Loucy (cell line): Measurements from ENCODE around the gene LPP.

Experiments used
- H2AFZ ChIP-seq: fragments of 200-600 bp; sonication (generic); 2 replicates; pipeline ENCODE4 v1.6.0; 2016; ENCODE audit warnings: antibody characterized with exemption, mild to moderate bottlenecking, low read length, moderate library complexity
- H3F3A ChIP-seq: fragments of 200-600 bp; 2 replicates; pipeline ENCODE4 v1.6.0; 2016; ENCODE audit warnings: antibody characterized with exemption, low read depth, mild to moderate bottlenecking
- H3K27me3 ChIP-seq: fragments of 200-600 bp; sonication (generic); 2 replicates; pipeline ENCODE4 v1.6.1; 2014; ENCODE audit warnings: low read length, mild to moderate bottlenecking; ENCODE audit not compliant: insufficient read depth, poor library complexity, severe bottlenecking
- H3K36me3 ChIP-seq: fragments of 200-600 bp; sonication (generic); 2 replicates; pipeline ENCODE4 v1.6.1; 2016; ENCODE audit warnings: low read length; ENCODE audit not compliant: insufficient read depth
- H3K4me1 ChIP-seq: fragments of 200-600 bp; sonication (generic); 2 replicates; pipeline ENCODE4 v1.5.1; 2014; ENCODE audit warnings: low read length, mild to moderate bottlenecking; ENCODE audit not compliant: insufficient read depth, poor library complexity, severe bottlenecking
- H3K4me2 ChIP-seq: fragments of 200-600 bp; sonication (generic); 2 replicates; pipeline ENCODE4 v1.6.0; 2014; ENCODE audit warnings: antibody characterized with exemption, low read length, low read depth, mild to moderate bottlenecking; ENCODE audit not compliant: poor library complexity, severe bottlenecking
- H3K4me3 ChIP-seq: fragments of 200-600 bp; sonication (generic); 2 replicates; pipeline ENCODE4 v1.5.1; 2014; ENCODE audit warnings: low read length, mild to moderate bottlenecking, mixed read lengths; ENCODE audit not compliant: poor library complexity, severe bottlenecking
- H3K79me2 ChIP-seq: fragments of 200-600 bp; sonication (generic); 2 replicates; pipeline ENCODE4 v1.6.1; 2014; ENCODE audit warnings: low read length; ENCODE audit not compliant: insufficient read depth
- H3K9ac ChIP-seq: fragments of 200-600 bp; sonication (generic); 2 replicates; pipeline ENCODE4 v1.6.0; 2014; ENCODE audit warnings: mild to moderate bottlenecking, low read depth, low read length, moderate library complexity; ENCODE audit not compliant: poor library complexity, severe bottlenecking
- H3K9me2 ChIP-seq: fragments of 200-600 bp; sonication (generic); replicated peaks from 2 replicates; pipeline ENCODE4 v1.6.1; 2016; ENCODE audit warnings: low read depth, low read length, mixed read lengths
- H3K9me3 ChIP-seq: fragments of 200-600 bp; sonication (generic); 2 replicates; pipeline ENCODE4 v1.6.1; 2014; ENCODE audit warnings: mild to moderate bottlenecking, antibody characterized with exemption, low read length, low read depth; ENCODE audit not compliant: insufficient read depth
- H4K20me1 ChIP-seq: fragments of 200-600 bp; sonication (generic); 2 replicates; pipeline ENCODE4 v1.6.0; 2014; ENCODE audit warnings: antibody characterized with exemption, low read length, mild to moderate bottlenecking; ENCODE audit not compliant: insufficient read depth, poor library complexity, severe bottlenecking
- CTCF ChIP-seq: fragments of 200-600 bp; sonication (generic); conservative IDR thresholded peaks from 2 replicates; pipeline ENCODE4 v1.5.1; 2014; ENCODE audit warnings: mild to moderate bottlenecking, antibody characterized with exemption, low read length
- EZH2phosphoT487 ChIP-seq: fragments of 200-600 bp; IDR thresholded peaks from 2 replicates; pipeline ENCODE4 v1.6.1; 2018; ENCODE audit warnings: antibody characterized with exemption, mild to moderate bottlenecking, moderate library complexity, borderline replicate concordance

LPP gene

DNA sequence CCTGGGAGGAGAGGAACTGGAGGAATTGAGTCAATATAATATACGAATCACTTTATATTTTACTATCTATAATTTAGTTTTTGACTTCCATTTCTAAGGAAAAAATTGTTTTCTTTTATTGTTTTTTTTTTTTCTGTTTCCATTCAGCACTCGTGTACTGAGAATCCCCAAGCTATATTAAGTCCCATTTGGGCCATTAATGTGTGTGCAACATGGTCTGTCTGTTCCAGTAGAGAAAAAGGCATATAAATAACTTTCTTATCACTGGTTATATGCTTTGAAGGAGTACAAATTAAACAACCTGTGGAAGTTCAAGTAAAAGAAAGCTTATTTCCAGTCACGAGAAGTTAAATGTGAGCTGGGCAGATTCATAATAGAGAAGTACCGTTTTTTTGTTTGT lies 518.9 kb downstream of the LPP start:
- Histone ChIP-seq H4K20me1 (no peaks in the 10 kb centered on the region), H3F3A (no peaks in the 10 kb centered on the region), H2AFZ (no peak overlapping the region), H3K36me3 (no peaks in the 10 kb centered on the region), H3K9me2 (no peaks in the 10 kb centered on the region), H3K27me3 (no peaks in the 10 kb centered on the region), H3K9me3 (no peaks in the 10 kb centered on the region), H3K4me3 (no peak overlapping the region), H3K4me1 (no peaks in the 10 kb centered on the region), H3K79me2 (no peaks in the 10 kb centered on the region), H3K9ac (no peak overlapping the region), H3K4me2 (no peak overlapping the region)
- TF ChIP-seq CTCF: no peak
- no peak for TF ChIP-seq EZH2phosphoT487

- no peaks in the 10 kb centered on the region for H3K27me3 ChIP-seq
- no peaks in the 10 kb centered on the region for H3K9me3 ChIP-seq
- H3K4me3 ChIP-seq: no peak overlapping the region
- H3K9ac ChIP-seq: no peak overlapping the region
- H3K79me2 ChIP-seq: no peaks in the 10 kb centered on the region
- no peaks in the 10 kb centered on the region for H4K20me1 ChIP-seq
- H3K9me2 ChIP-seq: no peaks in the 10 kb centered on the region
- no peaks in the 10 kb centered on the region for H3K36me3 ChIP-seq
- no peak overlapping the region for H2AFZ ChIP-seq
- no peaks in the 10 kb centered on the region for H3F3A ChIP-seq
- H3K4me2 ChIP-seq: no peak overlapping the region
- no peaks in the 10 kb centered on the region for H3K4me1 ChIP-seq
- no peak for TF ChIP-seq CTCF
These were observed 519.8 kb downstream of the LPP start for GRCh38 chr3:188673646-188674186.

GRCh38 chr3:188674595-188674994 lies 520.6 kb downstream of the LPP start:
- H3K36me3 ChIP-seq: no peaks in the 10 kb centered on the region
- H3K4me2 ChIP-seq: no peak overlapping the region
- H3K27me3 ChIP-seq: no peaks in the 10 kb centered on the region
- H2AFZ ChIP-seq: no peak overlapping the region
- no peaks in the 10 kb centered on the region for H3K9me2 ChIP-seq
- no peak overlapping the region for H3K9ac ChIP-seq
- H3K79me2 ChIP-seq: no peaks in the 10 kb centered on the region
- no peak for TF ChIP-seq EZH2phosphoT487
- TF ChIP-seq CTCF: no peak
- H3K4me1 ChIP-seq: no peaks in the 10 kb centered on the region
- H3K4me3 ChIP-seq: no peak overlapping the region
- no peaks in the 10 kb centered on the region for H3K9me3 ChIP-seq
- H3F3A ChIP-seq: no peaks in the 10 kb centered on the region
- no peaks in the 10 kb centered on the region for H4K20me1 ChIP-seq
